ENCODE data around the gene GAS6. TPM values are rescaled to one million over a fixed set of nuclear protein-coding genes. Genes with fewer than 3 reads are reported as not detected.

GAS6 gene
- total and polyA plus RNA-seq, 9 of the 15 experiments (the other 6 are each of a cell fraction or from before 2014, with no cell fraction given), result 0.14 to 9.7 (median 4.7) TPM; not detected in 1

GRCh38 chr13:113803409-113804016 lies 60.4 kb downstream of the GAS6 start (continued):
- TF ChIP-seq GTF2F1 (IDR thresholded peaks at IDR 0.05; ENCODE audit: low read depth, low read length) (no peak), ZBTB5 (IDR thresholded peaks at IDR 0.05) (no peak), ILK (tag; IDR thresholded peaks at IDR 0.05; ENCODE audit: borderline replicate concordance, low read depth) (no peak), TCF7 (IDR thresholded peaks at IDR 0.05; ENCODE audit: borderline replicate concordance) (no peak), SRSF9 (IDR thresholded peaks at IDR 0.05; ENCODE audit: borderline replicate concordance, low read depth, low read length) (no peak), MEF2D (tag; conservative IDR thresholded peaks at IDR 0.05; ENCODE audit: low read depth) (no peak), NKRF (IDR thresholded peaks at IDR 0.05; ENCODE audit: borderline replicate concordance) (no peak), ETS1 (conservative IDR thresholded peaks at IDR 0.05; ENCODE audit: control insufficient read depth, low read depth, low read length) (no peak), ZNF778 (CRISPR knock-in tag; IDR thresholded peaks at IDR 0.05) (no peak), ELK1 (CRISPR knock-in tag; IDR thresholded peaks at IDR 0.05) (no peak), ZNF76 (CRISPR knock-in tag; IDR thresholded peaks at IDR 0.05; ENCODE audit: borderline replicate concordance) (no peak), ZNF184 (CRISPR knock-in tag; IDR thresholded peaks at IDR 0.05) (no peak), FOS (IDR thresholded peaks at IDR 0.05; ENCODE audit: extremely low read depth, insufficient read length) (no peak)

Measured in K562 (cell line).